Activated naive CD4-positive, alpha-beta T cell treated with anti-CD3 and anti-CD28 coated beads for 36 hours (primary cell): ENCODE data around the gene SDK1. TPM values are rescaled to one million over a fixed set of nuclear protein-coding genes. Genes with fewer than 3 reads are reported as not detected.

Source experiments
- CTCF ChIA-PET: fragments of 350-600 bp; sonication (Branson Sonifier 250); formaldehyde crosslinking; loops from one replicate; lab custom pipeline; 2021; ENCODE audit warnings: antibody characterized with exemption; lab: Charles Lee
- DNase-seq: peaks from one replicate; pipeline ENCODE4 v3.0.0-alpha.2; 2020
- H3K27ac Mint-ChIP-seq: one replicate; pipeline ENCODE4 v1.8.0; 2021; ENCODE audit warnings: mild to moderate bottlenecking, mixed read lengths
- H3K27me3 Mint-ChIP-seq: one replicate; pipeline ENCODE4 v1.8.0; 2021; ENCODE audit warnings: low read depth, mixed read lengths
- H3K36me3 Mint-ChIP-seq: one replicate; pipeline ENCODE4 v1.8.0; 2021; ENCODE audit warnings: low read depth, mixed read lengths
- H3K4me1 Mint-ChIP-seq: one replicate; pipeline ENCODE4 v1.8.0; 2021; ENCODE audit warnings: low read depth, mixed read lengths
- H3K4me3 Mint-ChIP-seq: one replicate; pipeline ENCODE4 v1.8.0; 2021; ENCODE audit warnings: mild to moderate bottlenecking, moderate library complexity, mixed read lengths
- H3K9me3 Mint-ChIP-seq: one replicate; pipeline ENCODE4 v1.8.0; 2021; ENCODE audit warnings: mixed read lengths
- intact Hi-C: fragments of 100-400 bp; cut with micrococcal nuclease; formaldehyde crosslinking; loops from one replicate; pipeline ENCODE4 v1.15.1; 2023
- total RNA-seq, 2 experiments: library from RNA; stranded (reverse); gene quantifications; one replicate each; pipeline ENCODE4 v1.2.3, GENCODE V29; 2021

Gene SDK1
- total RNA-seq, 2 experiments from 2014 or later, result 1.3 to 2.0 TPM

GRCh38 chr7:4115941-4116610, 815.0 kb downstream of the SDK1 start:
- Mint-ChIP-seq H3K27ac (no peak overlapping the region), H3K9me3 (peaks cover 10% of the 10 kb centered on the region), H3K27me3 (no peaks in the 10 kb centered on the region), H3K36me3 (no peaks in the 10 kb centered on the region), H3K4me3 (no peak overlapping the region), H3K4me1 (no peaks in the 10 kb centered on the region)
- CTCF ChIA-PET, result no interaction called here
- no peak for DNase-seq
- intact Hi-C loops, result no loop called here

GRCh38 chr7:4119848-4120247, 818.8 kb downstream of the SDK1 start:
- no peak overlapping the region for H3K27ac Mint-ChIP-seq
- no peaks in the 10 kb centered on the region for H3K4me1 Mint-ChIP-seq
- no peak for DNase-seq
- H3K27me3 Mint-ChIP-seq, result peaks cover 12% of the 10 kb centered on the region
- intact Hi-C loops, result no loop called here
- CTCF ChIA-PET, result no interaction called here
- peaks cover 18% of the 10 kb centered on the region for H3K9me3 Mint-ChIP-seq
- peaks cover 2% of the 10 kb centered on the region for H3K36me3 Mint-ChIP-seq
- H3K4me3 Mint-ChIP-seq, result no peak overlapping the region

- no peak for DNase-seq
- Mint-ChIP-seq H3K36me3 (peaks cover 2% of the 10 kb centered on the region), H3K4me3 (no peak overlapping the region), H3K27ac (no peak overlapping the region), H3K4me1 (no peaks in the 10 kb centered on the region), H3K27me3 (peaks cover 13% of the 10 kb centered on the region), H3K9me3 (peaks cover 21% of the 10 kb centered on the region)
- intact Hi-C loops, result no loop called here
- CTCF ChIA-PET, result no interaction called here
Observed at GRCh38 chr7:4123346-4123745, 822.3 kb downstream of the SDK1 start.

GRCh38 chr7:4123823-4124222, 822.8 kb downstream of the SDK1 start:
- H3K9me3 Mint-ChIP-seq, result peaks cover 19% of the 10 kb centered on the region
- CTCF ChIA-PET, result no interaction called here
- no peak overlapping the region for H3K4me3 Mint-ChIP-seq
- H3K36me3 Mint-ChIP-seq, result peaks cover 2% of the 10 kb centered on the region
- no peak for DNase-seq
- no peaks in the 10 kb centered on the region for H3K4me1 Mint-ChIP-seq
- peaks cover 13% of the 10 kb centered on the region for H3K27me3 Mint-ChIP-seq
- no peak overlapping the region for H3K27ac Mint-ChIP-seq
- intact Hi-C loops, result no loop called here

- DNase-seq, result no peak
- peaks cover 2% of the 10 kb centered on the region for H3K36me3 Mint-ChIP-seq
- no peak overlapping the region for H3K4me3 Mint-ChIP-seq
- CTCF ChIA-PET, result no interaction called here
- H3K27ac Mint-ChIP-seq, result no peak overlapping the region
- H3K9me3 Mint-ChIP-seq, result peaks cover 15% of the 10 kb centered on the region
- intact Hi-C loops, result no loop called here
- no peaks in the 10 kb centered on the region for H3K4me1 Mint-ChIP-seq
- peaks cover 13% of the 10 kb centered on the region for H3K27me3 Mint-ChIP-seq
Observed at GRCh38 chr7:4124556-4125477, 823.8 kb downstream of the SDK1 start.

- intact Hi-C loops, result no loop called here
- no peaks in the 10 kb centered on the region for H3K36me3 Mint-ChIP-seq
- peaks cover 12% of the 10 kb centered on the region for H3K27me3 Mint-ChIP-seq
- no peak overlapping the region for H3K4me3 Mint-ChIP-seq
- H3K4me1 Mint-ChIP-seq, result no peaks in the 10 kb centered on the region
- H3K9me3 Mint-ChIP-seq, result peaks cover 3% of the 10 kb centered on the region
- CTCF ChIA-PET, result no interaction called here
- no peak overlapping the region for H3K27ac Mint-ChIP-seq
- no peak for DNase-seq
Observed at GRCh38 chr7:4127909-4128560, 827.0 kb downstream of the SDK1 start.

GRCh38 chr7:4129481-4130122, 828.5 kb downstream of the SDK1 start:
- intact Hi-C loops, result no loop called here

GRCh38 chr7:4131063-4131462, 830.0 kb downstream of the SDK1 start:
- H3K4me1 Mint-ChIP-seq, result no peaks in the 10 kb centered on the region
- no peak for DNase-seq
- H3K9me3 Mint-ChIP-seq, result no peaks in the 10 kb centered on the region
- H3K27ac Mint-ChIP-seq, result no peak overlapping the region
- H3K4me3 Mint-ChIP-seq, result no peak overlapping the region
- no peaks in the 10 kb centered on the region for H3K27me3 Mint-ChIP-seq
- H3K36me3 Mint-ChIP-seq, result no peaks in the 10 kb centered on the region
- CTCF ChIA-PET, result no interaction called here
- intact Hi-C loops, result no loop called here

More at GRCh38 chr7:4129481-4130122, 828.5 kb downstream of the SDK1 start:
- no peaks in the 10 kb centered on the region for H3K36me3 Mint-ChIP-seq
- H3K27ac Mint-ChIP-seq, result no peak overlapping the region
- no peak for DNase-seq
- CTCF ChIA-PET, result no interaction called here
- H3K4me1 Mint-ChIP-seq, result no peaks in the 10 kb centered on the region
- no peak overlapping the region for H3K4me3 Mint-ChIP-seq
- peaks cover 3% of the 10 kb centered on the region for H3K27me3 Mint-ChIP-seq
- peaks cover 3% of the 10 kb centered on the region for H3K9me3 Mint-ChIP-seq

- no peaks in the 10 kb centered on the region for H3K9me3 Mint-ChIP-seq
- no peaks in the 10 kb centered on the region for H3K27me3 Mint-ChIP-seq
- no peak overlapping the region for H3K4me3 Mint-ChIP-seq
- CTCF ChIA-PET, result no interaction called here
- no peaks in the 10 kb centered on the region for H3K4me1 Mint-ChIP-seq
- H3K27ac Mint-ChIP-seq, result no peak overlapping the region
- H3K36me3 Mint-ChIP-seq, result no peaks in the 10 kb centered on the region
- no peak for DNase-seq
- intact Hi-C loops, result no loop called here
Observed at GRCh38 chr7:4132221-4132620, 831.2 kb downstream of the SDK1 start.

- DNase-seq, result no peak
- CTCF ChIA-PET, result no interaction called here
- Mint-ChIP-seq H3K27me3 (no peaks in the 10 kb centered on the region), H3K27ac (no peak overlapping the region), H3K9me3 (no peaks in the 10 kb centered on the region), H3K36me3 (no peaks in the 10 kb centered on the region), H3K4me3 (no peak overlapping the region), H3K4me1 (no peaks in the 10 kb centered on the region)
- intact Hi-C loops, result no loop called here
Observed at GRCh38 chr7:4133491-4134044, 832.5 kb downstream of the SDK1 start.

GRCh38 chr7:4134204-4134603, 833.2 kb downstream of the SDK1 start:
- no peak for DNase-seq
- no peaks in the 10 kb centered on the region for H3K9me3 Mint-ChIP-seq
- no peaks in the 10 kb centered on the region for H3K36me3 Mint-ChIP-seq
- CTCF ChIA-PET, result no interaction called here
- no peak overlapping the region for H3K4me3 Mint-ChIP-seq
- intact Hi-C loops, result no loop called here
- H3K27ac Mint-ChIP-seq, result no peak overlapping the region
- no peaks in the 10 kb centered on the region for H3K27me3 Mint-ChIP-seq
- no peaks in the 10 kb centered on the region for H3K4me1 Mint-ChIP-seq

GRCh38 chr7:4134631-4135030, 833.6 kb downstream of the SDK1 start:
- no peaks in the 10 kb centered on the region for H3K9me3 Mint-ChIP-seq
- no peak overlapping the region for H3K4me3 Mint-ChIP-seq
- no peaks in the 10 kb centered on the region for H3K27me3 Mint-ChIP-seq
- no peaks in the 10 kb centered on the region for H3K36me3 Mint-ChIP-seq
- intact Hi-C loops, result no loop called here
- DNase-seq, result no peak
- H3K27ac Mint-ChIP-seq, result no peak overlapping the region
- CTCF ChIA-PET, result no interaction called here
- no peaks in the 10 kb centered on the region for H3K4me1 Mint-ChIP-seq
